AG04450 (cell line): ENCODE data around the gene SFMBT2. TPM values are rescaled to one million over a fixed set of nuclear protein-coding genes. Genes with fewer than 3 reads are reported as not detected.

Source experiments
- CTCF ChIA-PET: fragments of 300-600, 350-600 bp; formaldehyde crosslinking; extraction: SDS; loops from one replicate; lab custom pipeline; 2022; ENCODE audit warnings: antibody characterized with exemption, inconsistent platforms; lab: Charles Lee
- POLR2A ChIA-PET: fragments of 350-600 bp; formaldehyde crosslinking; extraction: SDS; loops from one replicate; lab custom pipeline; 2021; ENCODE audit warnings: antibody characterized with exemption, inconsistent platforms; lab: Yijun Ruan, JAX
- DNase-seq: peaks from one replicate; pipeline ENCODE4 v3.0.0-alpha.2; 2011; ENCODE audit warnings: low read depth, low spot score
- H3K27ac ChIP-seq: one replicate; pipeline ENCODE4 v1.5.1; 2012; ENCODE audit warnings: low read depth, low read length, control low read depth
- H3K27me3 ChIP-seq: one replicate; pipeline ENCODE4 v1.6.0; 2012; ENCODE audit warnings: low read length; ENCODE audit not compliant: control insufficient read depth, insufficient read depth
- H3K4me3 ChIP-seq: 2 replicates; pipeline ENCODE4 v1.5.1; 2011; ENCODE audit warnings: mild to moderate bottlenecking, low read depth, low read length, control low read depth
- H3K9me3 ChIP-seq: 2 replicates; pipeline ENCODE4 v1.5.1; 2012; ENCODE audit warnings: low read length; ENCODE audit not compliant: control insufficient read depth, insufficient read depth
- polyA plus RNA-seq: library from polyadenylated mRNA; depleted of rRNA; stranded (reverse); fragments of >200 nt; gene quantifications from 2 replicates; pipeline ENCODE4 v1.2.3, GENCODE V29; 2011
- TF ChIP-seq, protein P1 (sequence below): IDR thresholded peaks from 2 replicates; pipeline ENCODE4 v1.5.1; 2011; ENCODE audit warnings: low read depth, low read length, control low read depth, inconsistent platforms

The SFMBT2 gene
- polyA plus RNA-seq, 1 experiment = 1.4 TPM

DNA sequence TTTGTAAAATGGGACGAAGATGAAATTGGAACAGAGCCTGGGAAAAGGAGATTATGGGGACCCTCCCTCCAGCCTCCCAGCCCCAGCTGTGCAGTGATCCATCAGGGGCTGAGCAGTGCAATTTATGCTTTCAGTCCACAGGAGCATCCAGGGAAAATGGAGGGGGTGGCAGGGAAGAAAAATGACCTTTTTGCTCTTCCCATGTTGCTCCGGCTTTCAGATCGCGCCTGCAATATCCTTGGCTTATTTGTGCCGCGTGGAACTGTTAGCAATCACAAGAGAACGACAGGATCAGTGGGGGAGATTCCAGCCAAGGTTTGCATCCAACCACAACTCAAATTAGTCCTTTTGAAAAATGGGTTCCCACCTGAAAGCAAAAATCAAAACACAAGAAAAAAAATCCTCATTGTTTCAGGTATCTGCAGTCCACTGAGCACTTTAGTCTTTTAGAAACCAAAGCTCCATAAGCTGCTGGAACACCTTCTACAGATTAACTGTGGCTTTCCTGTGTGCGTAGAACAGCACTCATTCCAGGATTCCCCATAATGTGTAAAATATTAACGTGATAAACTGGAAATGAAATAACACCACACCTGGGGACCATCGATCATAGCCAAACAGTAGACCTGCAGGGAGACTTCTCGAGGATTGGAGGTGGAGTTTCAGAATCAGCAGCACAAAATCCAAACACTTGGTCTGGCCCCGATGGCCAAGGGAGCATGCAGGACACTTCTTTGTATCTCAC, 30.7 kb upstream of the SFMBT2 start:
- Histone ChIP-seq H3K27me3 (no peaks in the 10 kb centered on the region), H3K4me3 (no peak overlapping the region), H3K27ac (no peak overlapping the region), H3K9me3 (no peaks in the 10 kb centered on the region)
- ChIA-PET CTCF (no interaction called here), POLR2A (no interaction called here)
- no peak for DNase-seq
- TF ChIP-seq, protein P1, sequence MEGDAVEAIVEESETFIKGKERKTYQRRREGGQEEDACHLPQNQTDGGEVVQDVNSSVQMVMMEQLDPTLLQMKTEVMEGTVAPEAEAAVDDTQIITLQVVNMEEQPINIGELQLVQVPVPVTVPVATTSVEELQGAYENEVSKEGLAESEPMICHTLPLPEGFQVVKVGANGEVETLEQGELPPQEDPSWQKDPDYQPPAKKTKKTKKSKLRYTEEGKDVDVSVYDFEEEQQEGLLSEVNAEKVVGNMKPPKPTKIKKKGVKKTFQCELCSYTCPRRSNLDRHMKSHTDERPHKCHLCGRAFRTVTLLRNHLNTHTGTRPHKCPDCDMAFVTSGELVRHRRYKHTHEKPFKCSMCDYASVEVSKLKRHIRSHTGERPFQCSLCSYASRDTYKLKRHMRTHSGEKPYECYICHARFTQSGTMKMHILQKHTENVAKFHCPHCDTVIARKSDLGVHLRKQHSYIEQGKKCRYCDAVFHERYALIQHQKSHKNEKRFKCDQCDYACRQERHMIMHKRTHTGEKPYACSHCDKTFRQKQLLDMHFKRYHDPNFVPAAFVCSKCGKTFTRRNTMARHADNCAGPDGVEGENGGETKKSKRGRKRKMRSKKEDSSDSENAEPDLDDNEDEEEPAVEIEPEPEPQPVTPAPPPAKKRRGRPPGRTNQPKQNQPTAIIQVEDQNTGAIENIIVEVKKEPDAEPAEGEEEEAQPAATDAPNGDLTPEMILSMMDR = no peak

DNA sequence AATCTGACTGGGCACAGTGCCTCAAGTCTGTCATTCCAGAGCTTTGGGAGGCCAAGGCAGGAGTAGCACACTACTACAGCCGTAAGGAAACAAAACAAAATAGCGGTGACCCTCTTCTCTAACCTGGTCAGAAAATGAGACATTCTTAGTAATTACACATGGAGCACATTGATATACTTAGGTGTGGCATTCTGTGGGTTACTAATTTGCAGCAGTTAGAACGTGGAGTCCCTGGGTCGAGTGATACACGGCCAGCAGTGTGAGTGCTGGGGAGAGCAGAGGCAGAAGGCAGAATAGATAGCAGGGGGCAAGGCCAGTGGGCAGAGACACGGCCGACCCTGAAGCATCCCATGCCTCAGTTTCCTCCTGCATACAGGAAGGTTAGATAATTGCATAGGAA, 28.9 kb upstream of the SFMBT2 start:
- TF ChIP-seq, protein P1 = no peak
- POLR2A ChIA-PET = no interaction called here
- CTCF ChIA-PET = no interaction called here
- DNase-seq = no peak
- H3K27me3 ChIP-seq = no peaks in the 10 kb centered on the region
- no peaks in the 10 kb centered on the region for H3K9me3 ChIP-seq
- H3K27ac ChIP-seq = no peak overlapping the region
- no peak overlapping the region for H3K4me3 ChIP-seq

DNA sequence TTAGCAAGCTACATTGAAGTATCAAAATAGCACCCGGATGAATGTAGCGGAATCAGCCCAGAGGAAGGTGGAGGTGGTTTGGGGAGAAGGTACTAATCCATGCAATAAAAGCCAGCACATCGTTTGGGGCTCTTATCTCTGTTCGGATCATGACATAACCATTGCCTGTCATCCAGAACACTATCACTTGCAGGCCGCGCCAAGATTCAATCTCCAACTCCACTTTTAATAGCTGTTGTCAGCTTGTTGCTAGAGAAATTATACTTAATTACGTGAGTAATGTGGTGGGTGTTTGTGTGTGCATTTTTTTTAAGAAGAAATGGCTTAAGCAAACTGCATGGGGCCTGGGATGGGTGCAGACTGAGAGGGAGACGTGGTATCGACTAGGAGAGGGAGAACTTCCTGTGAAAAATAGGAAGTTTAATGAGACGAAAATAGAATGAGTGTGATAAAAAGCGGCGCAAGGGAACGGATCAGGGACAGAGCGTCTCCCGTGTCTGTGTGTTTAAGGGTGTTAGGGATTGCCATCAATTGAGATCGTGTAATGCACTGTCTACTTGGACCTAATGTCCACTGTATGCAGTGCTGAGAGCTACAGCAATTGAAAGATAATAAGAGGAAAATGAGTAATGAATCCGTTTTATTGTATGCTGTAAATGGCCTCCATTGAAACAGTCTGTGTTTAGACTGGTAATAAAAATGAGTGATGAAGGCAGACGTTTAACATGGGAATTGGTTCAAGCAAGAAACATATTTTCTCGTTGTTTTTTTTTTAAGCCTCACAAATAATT, 27.6 kb upstream of the SFMBT2 start:
- POLR2A ChIA-PET = no interaction called here
- TF ChIP-seq, protein P1 = no peak
- no peak for DNase-seq
- Histone ChIP-seq H3K4me3 (no peak overlapping the region), H3K9me3 (no peaks in the 10 kb centered on the region; the same call in 1 of the 2 replicates), H3K27me3 (no peaks in the 10 kb centered on the region), H3K27ac (no peak overlapping the region)
- CTCF ChIA-PET = interaction anchor here (1.7 kb wide), 1 partner anchor 770 kb away, joined by 4 read pairs; no protein-coding TSS in a partner anchor

DNA sequence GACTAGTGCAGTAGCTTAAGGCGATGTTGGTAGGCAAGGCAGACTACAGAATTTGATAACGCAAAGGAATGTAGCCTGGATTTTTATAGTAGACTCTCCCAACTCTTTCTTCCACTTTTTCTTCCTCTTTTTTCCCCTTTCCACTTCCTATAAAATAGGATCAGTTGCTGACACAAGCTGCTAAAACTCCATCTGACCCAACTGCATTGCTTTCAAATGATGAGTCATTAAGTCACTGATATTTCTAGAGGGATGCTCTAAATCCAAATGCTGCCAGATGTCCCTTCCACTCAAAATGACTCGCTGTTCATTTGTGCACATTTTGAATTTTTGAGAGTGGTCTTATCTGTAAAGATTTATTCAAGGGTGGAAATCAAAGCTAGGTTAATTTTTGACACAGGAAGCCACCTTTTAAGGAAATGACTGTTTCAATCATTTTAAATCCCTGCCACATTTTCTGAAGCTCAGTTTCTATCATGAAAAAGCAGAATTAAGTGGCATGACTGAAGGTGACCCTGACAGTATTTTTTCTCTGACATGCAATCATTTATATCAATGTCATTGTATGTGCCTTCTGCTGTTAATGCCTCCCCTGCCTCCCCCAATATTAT, 25.8 kb upstream of the SFMBT2 start:
- ChIA-PET POLR2A (no interaction called here), CTCF (interaction anchor here (1.7 kb wide), 1 partner anchor 769 kb away, joined by 4 read pairs; no protein-coding TSS in a partner anchor)
- DNase-seq = no peak
- Histone ChIP-seq H3K4me3 (no peak overlapping the region), H3K27ac (no peak overlapping the region), H3K9me3 (no peaks in the 10 kb centered on the region; the same call in 1 of the 2 replicates), H3K27me3 (no peaks in the 10 kb centered on the region)
- TF ChIP-seq, protein P1 = no peak

DNA sequence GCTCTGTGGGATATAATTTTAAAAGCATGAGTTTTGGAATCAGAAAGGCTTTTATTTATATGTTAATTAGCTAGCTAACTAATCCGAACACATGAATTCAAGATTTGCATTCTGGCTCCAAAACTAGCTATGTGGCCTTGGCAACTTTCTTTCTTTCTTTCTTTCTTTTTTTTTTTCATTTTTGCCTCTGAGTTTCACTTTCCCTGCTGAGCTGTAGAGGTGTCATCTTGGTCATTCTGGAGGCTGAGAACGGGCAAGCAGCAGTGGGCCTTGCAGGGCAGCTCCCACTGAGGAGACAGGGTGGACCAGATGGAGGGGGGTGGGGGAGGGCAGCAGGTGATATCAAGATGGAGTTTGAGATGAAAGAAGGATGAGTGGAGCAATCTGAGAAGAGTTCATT, 24.8 kb upstream of the SFMBT2 start:
- Histone ChIP-seq H3K27me3 (no peaks in the 10 kb centered on the region), H3K27ac (no peak overlapping the region), H3K9me3 (no peaks in the 10 kb centered on the region; the same call in 1 of the 2 replicates), H3K4me3 (no peak overlapping the region)
- TF ChIP-seq, protein P1 = no peak
- ChIA-PET POLR2A (no interaction called here), CTCF (no interaction called here)
- DNase-seq = no peak
